ENCODE measurements around the gene ENDOV.

Gene ENDOV

DNA sequence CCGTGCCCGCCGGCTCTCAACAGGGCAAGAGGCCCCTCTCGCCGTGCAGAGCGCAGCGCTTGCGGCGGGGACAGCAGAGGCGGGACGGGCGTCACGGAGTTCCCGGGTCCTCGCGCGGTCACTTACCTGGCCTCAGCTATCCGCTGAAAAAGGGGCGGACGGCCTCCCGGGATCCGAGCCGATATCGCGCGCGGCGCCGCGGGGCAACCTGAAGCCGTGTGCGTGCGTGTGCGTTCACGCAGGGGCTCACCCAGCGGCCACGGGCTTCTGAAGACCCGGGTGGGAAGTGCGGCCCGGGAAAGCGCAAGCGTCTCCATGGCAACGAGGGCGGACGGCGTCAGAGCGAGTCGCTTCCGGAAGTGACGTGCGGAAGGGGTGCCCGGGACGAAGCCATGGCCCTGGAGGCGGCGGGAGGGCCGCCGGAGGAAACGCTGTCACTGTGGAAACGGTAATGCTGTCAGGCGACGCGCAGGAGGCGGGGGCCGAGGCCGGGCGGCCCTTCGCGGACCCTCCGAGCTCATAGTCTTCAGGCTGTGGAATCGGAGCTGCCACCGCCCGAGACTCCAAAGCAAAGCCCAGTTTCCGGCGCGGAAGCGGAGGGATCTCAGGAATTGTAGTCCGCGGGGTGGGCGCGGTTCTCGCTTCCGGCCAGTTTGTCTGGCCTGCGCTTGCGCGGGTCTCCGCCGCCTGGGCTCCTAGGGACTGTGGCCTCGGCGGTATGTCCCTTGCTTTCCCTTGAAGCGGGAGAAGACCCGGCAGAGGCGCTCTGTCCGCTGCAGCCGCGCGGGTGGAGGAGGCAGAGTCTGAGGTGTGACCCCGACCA lies at the start of gene ENDOV:
Gene ENDOV, plus strand, starts transcription at position 365 of the 823 bp plus-strand sequence. Its CDS starts 28 bp downstream, at position 393.
- peak; percentile 92 for DNase-seq (ENCODE audit: low read depth)

DNA sequence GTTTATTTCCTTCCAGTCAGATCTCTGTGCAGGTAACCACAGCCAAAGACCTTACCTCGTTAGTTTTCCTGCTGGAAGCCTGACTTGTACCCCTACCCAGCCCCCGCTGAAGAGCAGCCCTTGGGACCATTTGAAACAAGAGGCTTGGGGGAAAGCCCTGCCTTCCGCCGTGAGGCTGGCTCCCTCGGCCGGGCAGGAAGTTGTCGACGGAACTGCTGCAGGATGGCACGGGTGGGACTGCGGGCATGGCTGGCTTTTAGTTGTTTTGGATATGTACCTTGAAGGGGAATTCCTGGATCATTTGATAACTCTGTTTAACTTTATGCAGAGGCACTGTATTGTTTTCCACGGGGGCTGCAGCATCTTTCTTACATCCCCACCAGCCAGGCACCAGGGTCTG lies 49.0 kb upstream of the ENDOV start:
- DNase-seq (ENCODE audit: low read depth): no peak

DNA sequence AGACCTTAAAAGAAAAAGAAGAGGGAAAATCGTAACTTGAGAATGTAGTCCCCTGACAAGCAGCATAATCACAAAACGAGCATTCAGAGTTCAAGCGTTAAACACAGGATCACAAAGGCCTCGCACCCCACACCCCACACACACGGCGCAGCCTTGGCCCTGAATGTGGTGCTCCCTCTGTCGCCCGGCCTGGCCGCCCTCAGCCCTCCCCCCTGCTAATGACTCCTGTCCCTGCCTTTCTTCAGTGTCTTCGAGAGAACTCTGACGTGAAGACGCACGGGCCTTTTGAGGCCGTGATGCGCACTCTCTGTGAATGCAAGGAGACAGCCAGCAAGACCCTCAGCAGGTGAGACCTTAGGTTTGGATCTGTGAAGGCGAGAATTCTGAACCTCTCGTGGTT lies 47.5 kb upstream of the ENDOV start:
- DNase-seq (ENCODE audit: low read depth): no peak

DNA sequence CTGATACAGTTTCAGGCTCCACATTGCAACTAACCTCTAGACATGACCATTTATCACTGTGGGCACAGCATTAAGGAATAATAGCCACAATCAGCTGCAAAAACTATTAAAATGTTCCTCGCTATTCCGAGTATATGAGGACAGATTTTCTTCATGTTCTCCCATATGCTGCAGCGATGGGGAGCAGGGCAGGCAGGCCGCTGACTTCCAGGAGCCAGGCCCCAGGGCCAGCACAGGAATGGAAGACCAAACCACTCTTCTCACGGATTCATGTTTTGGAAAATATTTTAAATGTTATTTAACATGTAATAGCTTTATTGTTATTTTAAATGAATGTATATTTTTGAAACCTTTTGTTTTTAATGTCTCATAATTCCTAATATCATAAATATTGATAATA lies 43.8 kb upstream of the ENDOV start:
- no peak for DNase-seq (ENCODE audit: low read depth)

DNA sequence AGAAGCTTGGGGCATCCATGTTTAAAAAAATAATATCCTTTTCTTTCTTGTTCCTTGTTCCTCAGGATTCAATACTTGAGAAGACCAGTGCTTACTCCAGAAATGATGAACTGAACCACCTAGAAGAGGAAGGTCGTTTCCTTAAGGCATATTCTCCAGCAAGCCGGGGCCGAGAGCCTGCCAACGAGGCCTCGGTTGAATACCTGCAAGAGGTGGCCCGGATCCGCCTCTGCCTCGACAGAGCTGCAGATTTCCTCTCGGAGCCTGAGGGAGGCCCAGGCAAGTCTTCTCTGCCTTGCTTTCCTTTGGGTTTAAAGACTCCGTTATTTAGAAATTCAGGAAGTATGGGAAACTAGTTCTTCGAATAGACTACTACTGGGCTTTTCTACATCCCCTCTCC lies 42.5 kb upstream of the ENDOV start:
- no peak for DNase-seq (ENCODE audit: low read depth)

DNA sequence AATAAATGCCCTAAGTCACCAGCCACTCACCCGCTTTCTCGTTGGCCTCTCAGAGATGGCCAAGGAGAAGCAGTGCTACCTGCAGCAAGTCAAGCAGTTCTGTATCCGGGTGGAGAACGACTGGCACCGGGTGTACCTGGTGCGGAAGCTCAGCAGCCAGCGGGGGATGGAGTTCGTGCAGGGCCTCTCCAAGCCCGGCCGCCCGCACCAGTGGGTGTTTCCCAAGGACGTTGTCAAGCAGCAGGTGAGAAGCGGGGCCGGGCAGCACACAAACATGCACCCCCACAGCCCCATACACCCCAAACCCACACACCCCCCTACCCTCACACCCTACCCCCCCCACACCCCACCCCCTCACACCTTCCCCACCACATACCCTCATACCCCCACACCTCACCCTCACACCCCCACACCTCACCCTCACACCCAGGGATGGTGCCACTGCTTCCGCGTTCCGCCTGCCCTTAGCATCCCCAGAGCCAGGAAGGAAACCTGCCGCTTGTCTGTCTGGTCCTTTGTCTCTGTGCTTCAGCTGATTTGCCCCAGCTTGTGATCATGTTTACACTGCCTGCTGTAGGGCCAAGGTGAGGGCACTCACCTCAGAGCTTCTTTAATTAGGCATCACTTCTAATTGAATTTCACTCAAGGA lies 41.9 kb upstream of the ENDOV start:
- DNase-seq (ENCODE audit: low read depth): no peak

DNA sequence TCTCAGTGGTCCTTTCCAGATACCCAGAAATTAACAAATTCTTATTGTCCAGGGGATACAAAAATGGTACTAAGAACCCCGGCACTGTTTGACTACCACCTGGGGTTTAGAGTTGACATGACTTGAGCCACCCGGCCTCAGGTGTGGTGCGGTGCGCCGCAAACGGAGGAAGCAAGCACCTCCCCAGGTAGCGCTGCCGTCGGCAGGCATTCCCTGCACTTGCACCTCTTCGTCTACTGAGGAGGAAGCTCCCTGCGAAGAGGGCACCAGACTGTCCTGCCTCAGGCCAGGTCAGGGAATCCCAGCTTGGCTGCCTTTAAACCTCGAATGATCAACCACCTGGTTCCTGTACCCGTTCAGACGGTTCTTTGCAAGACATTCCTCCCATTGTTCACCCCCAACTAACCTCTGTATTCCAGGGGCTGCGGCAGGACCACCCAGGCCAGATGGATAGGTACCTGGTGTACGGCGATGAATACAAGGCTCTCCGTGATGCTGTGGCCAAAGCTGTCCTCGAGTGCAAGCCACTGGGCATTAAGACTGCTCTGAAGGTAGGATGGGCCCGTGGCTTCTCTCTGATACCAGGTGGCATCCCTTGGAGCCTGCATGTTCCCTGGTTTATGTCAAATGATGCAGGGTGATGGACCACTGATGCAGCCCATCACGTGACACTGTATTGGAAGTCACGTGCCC lies 40.8 kb upstream of the ENDOV start:
- no peak for DNase-seq (ENCODE audit: low read depth)

DNA sequence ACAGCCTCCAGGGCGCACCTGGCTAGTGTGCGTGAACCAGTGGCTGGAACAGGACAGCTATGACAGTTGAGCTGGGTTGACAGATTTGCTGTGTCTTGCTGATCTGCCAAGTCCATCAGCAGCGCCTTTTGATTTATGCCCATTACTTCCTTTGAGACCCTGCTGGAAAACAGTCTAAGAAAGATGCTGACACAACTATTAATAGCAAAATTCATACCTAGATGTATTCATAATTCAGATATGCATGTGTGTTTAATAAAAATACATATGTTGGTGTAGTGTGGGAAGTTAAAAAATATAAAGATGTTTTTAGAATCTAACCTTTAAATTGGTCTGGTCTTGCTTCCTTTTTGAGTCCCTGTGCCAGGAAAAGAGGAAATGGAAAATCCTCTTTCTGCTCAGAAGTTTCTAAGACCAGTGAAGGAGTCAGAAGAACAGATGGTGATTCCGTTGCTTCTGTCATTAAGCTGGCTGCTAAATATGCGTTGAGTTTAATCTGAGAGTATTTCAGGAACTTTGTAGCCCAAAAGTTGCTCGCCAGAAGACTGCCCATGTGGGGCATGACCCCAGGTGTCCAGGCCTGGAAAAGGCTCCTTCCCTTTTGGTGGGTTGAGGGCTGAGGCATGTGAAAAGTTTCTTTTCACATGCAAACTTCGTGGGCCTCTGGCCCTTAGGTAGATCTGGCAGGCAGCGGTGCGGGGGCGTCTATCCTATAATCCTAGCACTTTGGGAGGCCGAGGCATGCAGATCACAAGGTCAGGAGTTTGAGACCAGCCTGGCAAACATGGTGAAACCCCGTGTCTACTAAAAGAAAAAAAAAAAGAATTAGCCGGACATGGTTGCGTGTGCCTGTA lies 40.0 kb upstream of the ENDOV start:
- no peak for DNase-seq (ENCODE audit: low read depth)

DNA sequence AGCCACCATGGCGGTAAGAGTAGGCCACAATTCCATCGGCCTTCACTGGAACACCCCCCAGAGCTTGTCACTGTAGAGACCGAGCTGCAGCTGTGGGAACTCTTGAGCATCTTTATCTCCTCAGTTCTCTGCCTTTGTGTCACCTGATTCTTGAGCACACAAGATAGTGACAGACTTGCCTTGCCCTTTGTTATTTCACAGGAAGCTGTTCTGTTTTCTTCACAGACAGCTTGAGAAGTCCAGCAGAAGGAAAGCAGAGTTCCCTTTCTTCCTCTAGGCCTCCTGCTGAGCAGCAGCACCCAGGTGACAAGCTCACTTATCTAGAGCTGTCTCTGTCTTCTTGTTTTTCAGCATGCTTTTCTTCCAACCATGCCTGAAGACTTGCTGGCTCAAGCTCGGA lies 38.4 kb upstream of the ENDOV start:
- no peak for DNase-seq (ENCODE audit: low read depth)

DNA sequence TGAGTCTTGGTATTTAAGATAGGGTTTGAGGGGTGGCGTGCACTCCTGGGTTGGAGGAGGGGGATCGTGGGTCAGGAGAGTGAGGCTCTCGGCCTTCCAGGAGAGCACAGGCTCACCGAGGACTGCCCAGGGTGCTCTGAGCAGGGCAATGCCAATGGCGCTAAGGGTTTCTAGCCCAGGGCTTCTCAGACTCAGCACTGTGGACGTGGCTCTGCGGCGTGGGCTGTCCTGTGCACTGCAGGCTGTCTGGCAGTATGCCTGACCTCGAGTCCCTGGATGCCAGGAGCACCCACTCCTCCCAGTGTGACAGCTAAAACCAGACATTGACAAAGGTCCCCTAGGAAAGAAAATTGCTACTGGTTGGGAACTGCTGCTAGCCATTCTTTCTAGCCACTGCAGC lies 37.2 kb upstream of the ENDOV start:
- DNase-seq (ENCODE audit: low read depth): no peak

DNA sequence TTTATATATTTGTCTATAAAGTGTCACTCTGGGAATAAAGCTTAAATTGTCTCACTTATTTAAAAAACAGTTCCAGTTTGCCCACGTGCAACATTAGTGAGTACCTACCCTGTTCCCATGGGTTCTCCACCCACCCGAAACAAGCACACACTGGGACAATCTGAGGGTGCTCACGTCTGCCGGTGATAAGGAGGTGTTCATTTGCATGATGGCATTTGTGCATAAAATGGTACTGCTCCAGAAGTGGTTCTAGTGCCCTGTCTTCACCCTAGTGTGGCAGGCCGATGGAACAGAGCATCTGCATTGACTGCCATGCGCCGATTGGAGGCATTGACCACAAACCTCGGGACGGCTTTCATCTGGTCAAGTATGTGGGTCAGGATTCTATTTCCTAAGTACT lies 35.6 kb upstream of the ENDOV start:
- DNase-seq (ENCODE audit: low read depth): no peak

DNA sequence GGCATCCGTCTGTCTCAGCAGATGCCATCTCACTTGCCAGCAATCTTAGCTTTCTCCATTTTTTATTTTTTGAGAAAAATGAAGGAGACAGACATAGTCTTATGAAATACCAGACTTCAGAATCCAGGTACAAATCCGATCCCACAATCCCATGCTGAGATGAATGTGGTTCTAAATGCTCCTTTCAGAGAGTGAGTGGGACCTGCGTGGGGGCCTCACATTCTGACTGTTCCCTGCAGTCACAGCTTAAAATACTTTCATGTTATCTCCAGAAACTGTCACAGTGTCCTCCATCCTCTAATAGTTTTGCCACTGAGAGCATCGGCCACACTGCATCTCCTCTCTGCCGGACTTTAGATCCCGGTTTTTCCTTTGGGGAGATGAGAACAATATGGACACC lies 34.9 kb upstream of the ENDOV start:
- no peak for DNase-seq (ENCODE audit: low read depth)

DNA sequence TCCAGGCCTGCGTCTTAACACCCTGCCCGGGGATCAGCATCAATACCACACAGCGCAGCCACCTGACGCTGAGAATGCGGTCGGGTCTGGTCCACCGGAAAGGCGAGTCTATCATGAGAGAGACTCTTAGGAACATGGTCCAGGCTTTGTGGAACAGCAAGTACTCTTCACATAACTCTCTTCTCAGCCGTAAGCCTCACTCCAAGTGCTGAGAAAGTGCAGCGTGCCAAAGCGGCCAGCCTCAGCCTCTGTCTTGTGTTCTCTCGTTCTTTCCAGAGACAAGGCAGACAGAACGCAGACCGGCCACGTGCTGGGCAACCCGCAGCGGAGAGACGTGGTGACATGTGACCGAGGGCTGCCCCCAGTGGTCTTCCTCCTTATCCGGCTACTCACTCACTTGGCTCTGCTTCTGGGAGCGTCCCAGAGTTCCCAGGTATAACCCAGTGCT lies 34.4 kb upstream of the ENDOV start:
- no peak for DNase-seq (ENCODE audit: low read depth)

DNA sequence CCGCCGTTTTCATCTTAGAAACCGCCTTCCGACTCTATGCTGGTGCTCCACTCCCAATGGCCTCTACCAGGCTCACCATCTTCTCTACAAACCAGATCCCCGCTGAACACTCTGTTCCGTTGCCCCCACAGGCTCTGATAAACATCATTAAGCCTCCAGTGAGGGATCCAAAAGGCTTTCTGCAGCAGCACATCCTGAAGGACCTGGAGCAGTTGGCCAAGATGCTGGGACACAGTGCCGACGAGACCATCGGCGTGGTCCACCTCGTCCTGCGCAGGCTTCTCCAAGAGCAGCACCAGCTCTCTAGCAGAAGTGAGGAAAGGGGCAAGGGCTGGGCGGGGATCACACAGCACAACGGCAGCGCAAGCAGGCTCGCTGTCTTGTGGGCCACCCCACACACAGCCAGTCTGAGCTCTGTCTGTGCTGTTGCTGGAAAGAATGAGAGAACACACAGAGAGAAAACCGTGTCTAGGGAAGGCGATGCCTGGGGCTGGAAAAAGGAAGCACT lies 33.5 kb upstream of the ENDOV start:
- DNase-seq (ENCODE audit: low read depth): no peak

DNA sequence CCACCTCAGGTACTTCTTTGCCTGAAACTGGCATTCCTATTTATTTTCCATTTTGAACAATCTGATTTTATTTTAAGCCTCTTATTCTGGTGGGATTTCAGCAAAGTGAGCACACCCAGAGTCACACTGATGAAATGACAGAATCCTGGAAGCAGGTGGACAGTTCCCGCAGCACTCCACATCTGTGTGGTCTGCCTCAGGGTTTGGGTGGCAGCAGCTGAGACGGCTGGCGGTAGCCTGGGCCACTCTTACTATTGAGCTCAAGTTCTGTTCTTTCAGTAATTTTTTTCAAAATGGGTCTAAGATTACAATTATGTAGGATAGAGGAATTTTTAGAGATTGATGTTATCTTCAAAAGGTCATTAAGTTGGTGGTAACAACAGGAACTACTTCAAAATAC lies 32.5 kb upstream of the ENDOV start:
- no peak for DNase-seq (ENCODE audit: low read depth)

DNA sequence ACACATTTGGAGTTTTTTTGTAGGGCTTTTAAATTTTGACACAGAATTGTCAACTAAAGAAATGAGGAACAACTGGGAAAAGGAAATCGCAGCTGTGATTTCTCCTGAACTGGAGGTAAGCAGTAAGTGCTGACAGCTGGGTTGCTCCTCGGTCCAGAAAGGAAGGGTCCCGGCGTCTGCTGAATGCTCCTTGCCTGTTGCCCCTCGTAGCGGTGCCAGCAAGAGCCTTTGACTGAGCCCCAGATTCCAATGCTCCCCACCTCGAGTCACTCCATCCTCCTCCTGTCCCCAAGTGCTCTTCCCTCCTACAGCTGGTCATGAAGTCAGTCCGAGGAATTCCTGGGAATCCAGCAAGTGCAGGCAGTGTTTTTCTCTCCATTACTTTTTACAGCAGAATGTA lies 32.0 kb upstream of the ENDOV start:
- DNase-seq (ENCODE audit: low read depth): no peak

DNA sequence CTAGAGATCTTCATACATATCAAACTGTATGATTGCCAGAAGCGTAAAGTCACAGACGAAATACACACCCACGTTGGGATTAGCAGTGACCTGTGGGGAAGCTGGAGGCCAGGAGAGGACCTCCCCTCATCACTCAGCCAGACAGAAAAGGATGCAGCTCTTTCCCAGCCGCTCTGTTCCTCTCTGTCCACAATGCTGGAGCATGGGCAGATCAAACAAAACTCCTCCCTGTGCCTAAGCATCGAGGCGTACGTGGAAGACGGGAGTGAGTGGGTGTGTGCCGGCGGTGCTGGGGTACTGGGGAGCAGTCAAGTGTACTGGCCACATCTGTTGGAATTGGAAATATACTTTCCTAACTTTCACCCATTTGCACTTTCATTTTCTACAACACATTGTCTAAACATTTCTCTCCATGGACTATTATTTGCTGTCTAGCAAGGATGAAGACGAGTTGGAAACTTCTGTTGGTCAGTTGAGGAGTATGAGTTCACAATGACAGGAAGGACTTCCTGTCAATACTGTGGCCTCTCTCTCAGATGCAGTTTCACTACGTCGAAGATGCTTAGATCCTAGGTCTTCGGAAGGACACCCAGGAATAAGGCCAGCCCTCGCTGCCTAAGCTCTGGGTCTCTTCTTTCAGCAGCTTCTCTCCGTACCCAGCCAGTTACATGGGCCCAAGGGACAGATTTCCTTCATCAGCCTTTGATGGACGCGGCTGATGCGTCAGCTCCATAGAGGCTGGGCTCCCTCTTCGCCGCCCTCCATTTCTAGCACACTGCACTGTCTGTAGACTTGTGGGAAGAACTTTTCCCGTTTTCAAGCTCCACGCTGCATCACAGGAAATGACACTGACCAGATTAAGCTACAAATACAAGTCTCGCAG lies 30.6 kb upstream of the ENDOV start:
- no peak for DNase-seq (ENCODE audit: low read depth)

DNA sequence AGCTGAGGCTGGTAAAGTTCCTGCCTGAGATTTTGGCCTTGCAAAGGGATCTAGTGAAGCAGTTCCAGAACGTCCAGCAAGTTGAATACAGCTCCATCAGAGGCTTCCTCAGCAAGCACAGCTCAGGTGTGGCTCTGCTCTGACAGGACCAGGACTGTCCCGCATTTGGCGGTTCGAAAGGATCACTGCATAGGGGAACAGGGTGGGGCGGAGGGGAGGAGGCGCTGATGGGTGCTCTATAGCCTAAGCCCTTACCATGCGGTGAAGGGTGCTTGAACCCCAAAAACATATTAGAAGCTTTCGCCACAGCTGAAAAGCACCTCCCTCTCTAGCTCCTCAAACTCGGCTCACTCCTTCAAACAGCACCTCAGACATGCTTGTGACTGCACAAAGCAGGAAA lies 29.9 kb upstream of the ENDOV start:
- DNase-seq (ENCODE audit: low read depth): no peak

DNA sequence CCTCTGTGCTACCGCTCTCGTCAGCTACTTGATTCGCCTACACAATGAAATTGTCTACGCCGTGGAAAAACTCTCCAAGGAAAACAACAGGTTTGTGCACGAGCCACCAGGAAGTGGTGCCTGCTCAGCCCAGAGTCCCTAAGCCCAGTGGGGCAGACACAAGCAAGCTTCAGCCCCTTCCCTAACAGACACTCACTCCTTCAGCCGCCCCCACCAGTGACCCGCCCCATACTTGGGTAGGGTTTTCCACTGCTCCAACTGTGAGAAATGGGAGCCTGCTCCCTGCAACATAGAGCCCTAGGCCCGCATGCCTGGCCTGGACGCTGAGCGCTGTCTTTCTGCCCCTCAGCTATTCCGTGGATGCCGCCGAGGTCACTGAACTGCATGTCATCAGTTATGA lies 28.6 kb upstream of the ENDOV start:
- no peak for DNase-seq (ENCODE audit: low read depth)

DNA sequence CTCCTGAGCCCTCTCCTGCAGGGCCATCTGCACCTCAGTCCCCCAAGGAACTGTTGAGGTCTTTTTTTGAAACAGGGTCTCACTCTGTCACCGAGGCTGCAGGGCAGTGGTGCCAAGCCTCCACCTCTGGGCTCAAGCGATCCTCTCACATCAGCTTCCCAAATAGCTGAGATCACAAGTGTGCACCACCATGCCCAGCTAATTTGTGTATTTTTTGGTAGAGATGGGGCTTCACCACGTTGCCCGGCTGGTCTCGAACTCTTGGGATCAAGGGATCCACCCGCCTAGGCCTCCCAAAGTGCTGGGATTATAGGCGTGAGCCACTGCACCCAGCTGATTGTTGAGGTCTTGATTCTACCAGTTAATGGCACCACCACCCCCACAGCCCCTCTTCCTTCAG lies 27.9 kb upstream of the ENDOV start:
- no peak for DNase-seq (ENCODE audit: low read depth)

DNA sequence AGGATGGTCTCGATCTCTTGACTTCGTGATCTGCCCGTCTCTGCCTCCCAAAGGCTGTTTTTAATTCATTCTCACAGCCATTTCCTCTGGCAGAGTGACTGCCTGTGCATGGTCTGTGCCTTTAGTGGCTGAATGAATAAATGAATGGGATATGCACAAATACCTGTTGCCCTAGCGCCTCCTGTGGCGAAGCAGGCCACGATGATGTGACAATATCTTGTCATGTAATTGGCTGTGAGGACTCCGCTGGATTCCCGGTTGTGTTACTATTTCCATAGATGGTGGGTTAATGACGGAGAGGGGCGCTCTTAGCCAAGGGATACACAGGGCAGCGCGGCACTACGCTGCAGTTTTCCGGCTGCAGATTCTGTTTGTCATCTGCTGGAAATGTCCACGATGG lies 26.8 kb upstream of the ENDOV start:
- no peak for DNase-seq (ENCODE audit: low read depth)
